ENCODE results near the gene RIPOR3. TPM values are rescaled to one million over a fixed set of nuclear protein-coding genes. Genes with fewer than 3 reads are reported as not detected.

The RIPOR3 gene
- polyA plus RNA-seq, 1 donor from 2014 or later = not detected

GRCh38 chr20:50634191-50634590 lies 57.2 kb downstream of the RIPOR3 start:
- Histone ChIP-seq H3K9ac (ENCODE audit: low read length) (no peak overlapping the region), H4K20me1 (ENCODE audit: insufficient read depth) (no peaks in the 10 kb centered on the region), H3K9me3 (ENCODE audit: low read length) (no peaks in the 10 kb centered on the region), H3K4me3 (ENCODE audit: low read length) (no peak overlapping the region), H3K36me3 (ENCODE audit: insufficient read depth, low read length) (no peaks in the 10 kb centered on the region), H3K27me3 (ENCODE audit: insufficient read depth, low read depth, low read length) (no peaks in the 10 kb centered on the region), H3K27ac (ENCODE audit: low read length) (no peak overlapping the region), H3F3A (ENCODE audit: insufficient read depth, low read length, poor library complexity, severe bottlenecking) (no peaks in the 10 kb centered on the region), H3K79me2 (replicated peaks; ENCODE audit: insufficient read depth, low read length) (no peaks in the 10 kb centered on the region), H2AFZ (ENCODE audit: low read depth, low read length) (no peak overlapping the region), H3K9me2 (ENCODE audit: insufficient read depth, low read length) (no peaks in the 10 kb centered on the region), H3K4me2 (ENCODE audit: low read length) (no peak overlapping the region)
- TF ChIP-seq MXI1 (conservative IDR thresholded peaks at IDR 0.05; ENCODE audit: poor library complexity, severe bottlenecking) (no peak), POLR2AphosphoS5 (IDR thresholded peaks at IDR 0.05) (no peak), EZH2 (IDR thresholded peaks at IDR 0.05; ENCODE audit: borderline replicate concordance, insufficient read depth, low read length, poor library complexity, severe bottlenecking) (no peak), EP300 (conservative IDR thresholded peaks at IDR 0.05; ENCODE audit: poor library complexity, severe bottlenecking) (no peak), TAF1 (IDR thresholded peaks at IDR 0.05; ENCODE audit: low read depth) (no peak), RAD21 (conservative IDR thresholded peaks at IDR 0.05) (no peak), CTCF (IDR thresholded peaks at IDR 0.05; ENCODE audit: poor library complexity, severe bottlenecking) (no peak), SMC3 (conservative IDR thresholded peaks at IDR 0.05; ENCODE audit: poor library complexity) (no peak)
- TF ChIP-seq, protein P1, sequence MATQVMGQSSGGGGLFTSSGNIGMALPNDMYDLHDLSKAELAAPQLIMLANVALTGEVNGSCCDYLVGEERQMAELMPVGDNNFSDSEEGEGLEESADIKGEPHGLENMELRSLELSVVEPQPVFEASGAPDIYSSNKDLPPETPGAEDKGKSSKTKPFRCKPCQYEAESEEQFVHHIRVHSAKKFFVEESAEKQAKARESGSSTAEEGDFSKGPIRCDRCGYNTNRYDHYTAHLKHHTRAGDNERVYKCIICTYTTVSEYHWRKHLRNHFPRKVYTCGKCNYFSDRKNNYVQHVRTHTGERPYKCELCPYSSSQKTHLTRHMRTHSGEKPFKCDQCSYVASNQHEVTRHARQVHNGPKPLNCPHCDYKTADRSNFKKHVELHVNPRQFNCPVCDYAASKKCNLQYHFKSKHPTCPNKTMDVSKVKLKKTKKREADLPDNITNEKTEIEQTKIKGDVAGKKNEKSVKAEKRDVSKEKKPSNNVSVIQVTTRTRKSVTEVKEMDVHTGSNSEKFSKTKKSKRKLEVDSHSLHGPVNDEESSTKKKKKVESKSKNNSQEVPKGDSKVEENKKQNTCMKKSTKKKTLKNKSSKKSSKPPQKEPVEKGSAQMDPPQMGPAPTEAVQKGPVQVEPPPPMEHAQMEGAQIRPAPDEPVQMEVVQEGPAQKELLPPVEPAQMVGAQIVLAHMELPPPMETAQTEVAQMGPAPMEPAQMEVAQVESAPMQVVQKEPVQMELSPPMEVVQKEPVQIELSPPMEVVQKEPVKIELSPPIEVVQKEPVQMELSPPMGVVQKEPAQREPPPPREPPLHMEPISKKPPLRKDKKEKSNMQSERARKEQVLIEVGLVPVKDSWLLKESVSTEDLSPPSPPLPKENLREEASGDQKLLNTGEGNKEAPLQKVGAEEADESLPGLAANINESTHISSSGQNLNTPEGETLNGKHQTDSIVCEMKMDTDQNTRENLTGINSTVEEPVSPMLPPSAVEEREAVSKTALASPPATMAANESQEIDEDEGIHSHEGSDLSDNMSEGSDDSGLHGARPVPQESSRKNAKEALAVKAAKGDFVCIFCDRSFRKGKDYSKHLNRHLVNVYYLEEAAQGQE (IDR thresholded peaks at IDR 0.05; ENCODE audit: borderline replicate concordance) = no peak

- Histone ChIP-seq H3K9me3 (ENCODE audit: low read length) (no peaks in the 10 kb centered on the region), H2AFZ (ENCODE audit: low read depth, low read length) (no peak overlapping the region), H3K36me3 (ENCODE audit: insufficient read depth, low read length) (no peaks in the 10 kb centered on the region), H3K4me3 (ENCODE audit: low read length) (no peak overlapping the region), H3F3A (ENCODE audit: insufficient read depth, low read length, poor library complexity, severe bottlenecking) (no peaks in the 10 kb centered on the region), H3K9ac (ENCODE audit: low read length) (no peak overlapping the region), H4K20me1 (ENCODE audit: insufficient read depth) (no peaks in the 10 kb centered on the region), H3K4me2 (ENCODE audit: low read length) (no peak overlapping the region), H3K27me3 (ENCODE audit: insufficient read depth, low read depth, low read length) (no peaks in the 10 kb centered on the region), H3K9me2 (ENCODE audit: insufficient read depth, low read length) (no peaks in the 10 kb centered on the region), H3K27ac (ENCODE audit: low read length) (no peak overlapping the region), H3K79me2 (replicated peaks; ENCODE audit: insufficient read depth, low read length) (no peaks in the 10 kb centered on the region)
- TF ChIP-seq CTCF (IDR thresholded peaks at IDR 0.05; ENCODE audit: poor library complexity, severe bottlenecking) = no peak
- no peak for TF ChIP-seq POLR2AphosphoS5 (IDR thresholded peaks at IDR 0.05)
- TF ChIP-seq, protein P1 (IDR thresholded peaks at IDR 0.05; ENCODE audit: borderline replicate concordance) = no peak
- TF ChIP-seq EZH2 (IDR thresholded peaks at IDR 0.05; ENCODE audit: borderline replicate concordance, insufficient read depth, low read length, poor library complexity, severe bottlenecking) = no peak
- TF ChIP-seq SMC3 (conservative IDR thresholded peaks at IDR 0.05; ENCODE audit: poor library complexity) = no peak
- TF ChIP-seq TAF1 (IDR thresholded peaks at IDR 0.05; ENCODE audit: low read depth) = no peak
These were observed 58.0 kb downstream of the RIPOR3 start for GRCh38 chr20:50633361-50633760.
